Measurements from ENCODE around the gene MMP8.

DNA sequence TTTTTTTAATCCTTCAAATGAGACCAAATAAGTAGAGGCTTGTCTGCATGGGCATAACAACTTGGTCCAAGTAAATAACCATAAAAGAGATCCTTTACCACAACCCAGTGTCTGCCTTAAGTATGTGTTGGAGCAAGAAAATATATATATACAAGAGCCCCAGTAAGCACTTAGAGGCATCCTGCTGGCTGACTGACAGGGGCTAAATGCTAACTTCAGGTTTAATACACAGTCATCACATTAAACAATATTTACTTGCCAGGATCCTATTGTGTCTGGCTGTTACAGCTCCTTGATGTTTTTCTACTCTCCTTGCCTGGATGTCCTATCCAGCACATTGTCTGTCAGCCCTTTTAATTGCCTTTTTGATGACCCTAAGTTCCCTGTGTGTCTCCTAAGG, 62.1 kb downstream of the MMP8 start:
- TF ChIP-seq, protein P1, sequence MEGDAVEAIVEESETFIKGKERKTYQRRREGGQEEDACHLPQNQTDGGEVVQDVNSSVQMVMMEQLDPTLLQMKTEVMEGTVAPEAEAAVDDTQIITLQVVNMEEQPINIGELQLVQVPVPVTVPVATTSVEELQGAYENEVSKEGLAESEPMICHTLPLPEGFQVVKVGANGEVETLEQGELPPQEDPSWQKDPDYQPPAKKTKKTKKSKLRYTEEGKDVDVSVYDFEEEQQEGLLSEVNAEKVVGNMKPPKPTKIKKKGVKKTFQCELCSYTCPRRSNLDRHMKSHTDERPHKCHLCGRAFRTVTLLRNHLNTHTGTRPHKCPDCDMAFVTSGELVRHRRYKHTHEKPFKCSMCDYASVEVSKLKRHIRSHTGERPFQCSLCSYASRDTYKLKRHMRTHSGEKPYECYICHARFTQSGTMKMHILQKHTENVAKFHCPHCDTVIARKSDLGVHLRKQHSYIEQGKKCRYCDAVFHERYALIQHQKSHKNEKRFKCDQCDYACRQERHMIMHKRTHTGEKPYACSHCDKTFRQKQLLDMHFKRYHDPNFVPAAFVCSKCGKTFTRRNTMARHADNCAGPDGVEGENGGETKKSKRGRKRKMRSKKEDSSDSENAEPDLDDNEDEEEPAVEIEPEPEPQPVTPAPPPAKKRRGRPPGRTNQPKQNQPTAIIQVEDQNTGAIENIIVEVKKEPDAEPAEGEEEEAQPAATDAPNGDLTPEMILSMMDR (IDR thresholded peaks at IDR 0.05): no peak
- no peak for TF ChIP-seq POLR2A (IDR thresholded peaks at IDR 0.05)
